CD8-positive, alpha-beta memory T cell (primary cell): ENCODE measurements around the gene ADPRHL1. TPM values are rescaled to one million over a fixed set of nuclear protein-coding genes. Genes with fewer than 3 reads are reported as not detected.

ENCODE experiments used
- CTCF ChIA-PET: fragments of 350-600 bp; sonication (Branson Sonifier 250); formaldehyde crosslinking; loops from one replicate; lab custom pipeline; 2021; ENCODE audit warnings: antibody characterized with exemption; lab: Charles Lee
- POLR2A ChIA-PET: fragments of 350-600 bp; sonication (Branson Sonifier 250); formaldehyde crosslinking; loops from one replicate; lab custom pipeline; 2021; ENCODE audit warnings: antibody characterized with exemption; lab: Charles Lee
- DNase-seq, 5 donors: peaks; one replicate each; pipeline versions ENCODE4 v3.0.0 to v3.0.0-alpha.2; 2020 to 2022; ENCODE audit warnings: mixed read lengths in 1 of 5
- H3K27ac ChIP-seq: one replicate; pipeline ENCODE4 v1.7.0; 2013; ENCODE audit warnings: low read depth, mild to moderate bottlenecking, low read length, moderate library complexity
- H3K27me3 ChIP-seq: 2 replicates; pipeline ENCODE4 v1.7.0; 2013; ENCODE audit warnings: low read length, mild to moderate bottlenecking; ENCODE audit not compliant: insufficient read depth, poor library complexity, severe bottlenecking
- H3K36me3 ChIP-seq: 2 replicates; pipeline ENCODE4 v1.7.0; 2013; ENCODE audit warnings: mild to moderate bottlenecking, low read length, moderate library complexity; ENCODE audit not compliant: insufficient read depth
- H3K4me1 ChIP-seq: 2 replicates; pipeline ENCODE4 v1.7.0; 2013; ENCODE audit warnings: mild to moderate bottlenecking, low read length, moderate library complexity; ENCODE audit not compliant: insufficient read depth
- H3K4me3 ChIP-seq: 2 replicates; pipeline ENCODE4 v1.7.0; 2013; ENCODE audit warnings: mild to moderate bottlenecking, low read length
- H3K9me3 ChIP-seq: 2 replicates; pipeline ENCODE4 v1.7.0; 2013; ENCODE audit warnings: mild to moderate bottlenecking, low read length
- H3K27ac Mint-ChIP-seq, 8 donors: one replicate each; pipeline ENCODE4 v1.8.0; 2020 to 2021; ENCODE audit warnings: mixed read lengths in 8 of 8, mild to moderate bottlenecking in 6 of 8, inconsistent platforms in 3 of 8, moderate library complexity in 3 of 8
- H3K27me3 Mint-ChIP-seq, 2 donors: one replicate each; pipeline ENCODE4 v1.8.0; 2020 to 2021; ENCODE audit warnings: mixed read lengths in 2 of 2, mild to moderate bottlenecking in 1 of 2, moderate library complexity in 1 of 2
- H3K36me3 Mint-ChIP-seq, 3 donors: one replicate each; pipeline ENCODE4 v1.8.0; 2020 to 2021; ENCODE audit warnings: mixed read lengths in 3 of 3, inconsistent platforms in 1 of 3, mild to moderate bottlenecking in 1 of 3
- H3K4me1 Mint-ChIP-seq, 3 donors: one replicate each; pipeline ENCODE4 v1.8.0; 2020 to 2021; ENCODE audit warnings: mixed read lengths in 3 of 3, inconsistent platforms in 1 of 3, mild to moderate bottlenecking in 1 of 3
- H3K4me3 Mint-ChIP-seq, 7 donors: one replicate each; pipeline ENCODE4 v1.8.0; 2020 to 2021; ENCODE audit warnings: mixed read lengths in 7 of 7, mild to moderate bottlenecking in 6 of 7, moderate library complexity in 4 of 7, inconsistent platforms in 2 of 7
- H3K9me3 Mint-ChIP-seq, 5 donors: one replicate each; pipeline ENCODE4 v1.8.0; 2020 to 2022; ENCODE audit warnings: mixed read lengths in 5 of 5, mild to moderate bottlenecking in 3 of 5, moderate library complexity in 2 of 5, inconsistent platforms in 1 of 5
- polyA plus RNA-seq: library from polyadenylated mRNA; unstranded; fragments of 300-500 nt; fragmentation: Illumina TruSeq; gene quantifications from one replicate; pipeline ENCODE4 v1.2.3, GENCODE V29; 2021
- total RNA-seq, 2 experiments: library from RNA; stranded (reverse); gene quantifications; one replicate each; pipeline ENCODE4 v1.2.3, GENCODE V29; 2021

ADPRHL1 gene
- total and polyA plus RNA-seq, 3 experiments from 2014 or later: 0.56 to 0.85 (median 0.84) TPM

GRCh38 chr13:113413178-113413897, 40.0 kb downstream of the ADPRHL1 start:
- Mint-ChIP-seq H3K4me3 (no peak overlapping the region), H3K27ac (peak overlapping the region in 1 of 8 donors; percentile 83), H3K36me3 (no peaks in the 10 kb centered on the region), H3K27me3 (peaks cover 4 to 6% of the 10 kb centered on the region in 2 donors), H3K4me1 (no peaks in the 10 kb centered on the region), H3K9me3 (no peaks in the 10 kb centered on the region)
- no peak overlapping the region for H3K4me3 ChIP-seq
- H3K4me1 ChIP-seq: no peaks in the 10 kb centered on the region
- no peaks in the 10 kb centered on the region for H3K27me3 ChIP-seq
- H3K9me3 ChIP-seq: no peaks in the 10 kb centered on the region
- no peak for DNase-seq
- H3K27ac ChIP-seq: no peak overlapping the region
- no peaks in the 10 kb centered on the region for H3K36me3 ChIP-seq
- POLR2A ChIA-PET: no interaction called here
- CTCF ChIA-PET: no interaction called here

- DNase-seq: no peak
- no peaks in the 10 kb centered on the region for H3K9me3 Mint-ChIP-seq
- Histone ChIP-seq H3K9me3 (no peaks in the 10 kb centered on the region), H3K27me3 (no peaks in the 10 kb centered on the region), H3K4me1 (no peaks in the 10 kb centered on the region), H3K4me3 (no peak overlapping the region), H3K36me3 (no peaks in the 10 kb centered on the region), H3K27ac (no peak overlapping the region)
- ChIA-PET CTCF (no interaction called here), POLR2A (no interaction called here)
- no peaks in the 10 kb centered on the region for H3K36me3 Mint-ChIP-seq
- H3K27ac Mint-ChIP-seq: no peak overlapping the region
- H3K4me3 Mint-ChIP-seq: no peak overlapping the region
- no peaks in the 10 kb centered on the region for H3K4me1 Mint-ChIP-seq
- peaks cover 7 to 9% of the 10 kb centered on the region in 2 donors for H3K27me3 Mint-ChIP-seq
Observed at GRCh38 chr13:113412440-113412839, 40.8 kb downstream of the ADPRHL1 start.

- Mint-ChIP-seq H3K27ac (no peak overlapping the region), H3K4me1 (no peaks in the 10 kb centered on the region)
- CTCF ChIA-PET: no interaction called here
Observed at GRCh38 chr13:113411216-113412023, 41.9 kb downstream of the ADPRHL1 start.

GRCh38 chr13:113410472-113411201, 42.7 kb downstream of the ADPRHL1 start:
- CTCF ChIA-PET: no interaction called here
- no peak overlapping the region for H3K27ac Mint-ChIP-seq
- H3K4me1 ChIP-seq: no peaks in the 10 kb centered on the region
- H3K9me3 ChIP-seq: no peaks in the 10 kb centered on the region
- H3K27me3 Mint-ChIP-seq: peaks cover 4 to 7% of the 10 kb centered on the region in 2 donors
- H3K4me3 Mint-ChIP-seq: no peak overlapping the region
- no peaks in the 10 kb centered on the region for H3K27me3 ChIP-seq
- H3K36me3 ChIP-seq: no peaks in the 10 kb centered on the region
- no peak for DNase-seq
- no peak overlapping the region for H3K27ac ChIP-seq
- no peaks in the 10 kb centered on the region for H3K4me1 Mint-ChIP-seq
- no peaks in the 10 kb centered on the region for H3K36me3 Mint-ChIP-seq
- H3K9me3 Mint-ChIP-seq: no peaks in the 10 kb centered on the region
- POLR2A ChIA-PET: no interaction called here
- H3K4me3 ChIP-seq: no peak overlapping the region

More at GRCh38 chr13:113411216-113412023, 41.9 kb downstream of the ADPRHL1 start:
- Histone ChIP-seq H3K27ac (no peak overlapping the region), H3K27me3 (no peaks in the 10 kb centered on the region), H3K4me3 (no peak overlapping the region), H3K36me3 (no peaks in the 10 kb centered on the region), H3K4me1 (no peaks in the 10 kb centered on the region), H3K9me3 (no peaks in the 10 kb centered on the region)
- DNase-seq: no peak
- H3K9me3 Mint-ChIP-seq: no peaks in the 10 kb centered on the region
- H3K36me3 Mint-ChIP-seq: no peaks in the 10 kb centered on the region
- H3K4me3 Mint-ChIP-seq: no peak overlapping the region
- H3K27me3 Mint-ChIP-seq: peaks cover 4 to 7% of the 10 kb centered on the region in 2 donors
- POLR2A ChIA-PET: no interaction called here

- CTCF ChIA-PET: no interaction called here
- Mint-ChIP-seq H3K9me3 (no peaks in the 10 kb centered on the region), H3K4me3 (no peak overlapping the region), H3K27ac (no peak overlapping the region), H3K36me3 (no peaks in the 10 kb centered on the region), H3K27me3 (peaks cover 7 to 9% of the 10 kb centered on the region in 2 donors), H3K4me1 (no peaks in the 10 kb centered on the region)
- no peaks in the 10 kb centered on the region for H3K4me1 ChIP-seq
- DNase-seq: no peak
- no peaks in the 10 kb centered on the region for H3K9me3 ChIP-seq
- no peak overlapping the region for H3K27ac ChIP-seq
- no peaks in the 10 kb centered on the region for H3K36me3 ChIP-seq
- no peak overlapping the region for H3K4me3 ChIP-seq
- no peaks in the 10 kb centered on the region for H3K27me3 ChIP-seq
- POLR2A ChIA-PET: no interaction called here
Observed at GRCh38 chr13:113408562-113408961, 44.7 kb downstream of the ADPRHL1 start.

GRCh38 chr13:113407531-113408393, 45.5 kb downstream of the ADPRHL1 start:
- no peak for DNase-seq
- Mint-ChIP-seq H3K36me3 (no peaks in the 10 kb centered on the region), H3K4me3 (no peak overlapping the region), H3K9me3 (no peaks in the 10 kb centered on the region), H3K4me1 (no peaks in the 10 kb centered on the region), H3K27me3 (peaks cover 7 to 9% of the 10 kb centered on the region in 2 donors), H3K27ac (peak overlapping the region in 1 of 8 donors; percentile 30)
- no peaks in the 10 kb centered on the region for H3K36me3 ChIP-seq
- ChIA-PET POLR2A (no interaction called here), CTCF (no interaction called here)
- H3K4me1 ChIP-seq: no peaks in the 10 kb centered on the region
- H3K27ac ChIP-seq: no peak overlapping the region
- H3K4me3 ChIP-seq: no peak overlapping the region
- no peaks in the 10 kb centered on the region for H3K27me3 ChIP-seq
- no peaks in the 10 kb centered on the region for H3K9me3 ChIP-seq

GRCh38 chr13:113407103-113407530, 46.2 kb downstream of the ADPRHL1 start:
- H3K27me3 Mint-ChIP-seq: peaks cover 9% of the 10 kb centered on the region in 2 donors
- H3K4me1 Mint-ChIP-seq: no peaks in the 10 kb centered on the region
- no peaks in the 10 kb centered on the region for H3K27me3 ChIP-seq
- no peak overlapping the region for H3K4me3 ChIP-seq
- H3K36me3 Mint-ChIP-seq: no peaks in the 10 kb centered on the region
- H3K9me3 Mint-ChIP-seq: no peaks in the 10 kb centered on the region
- H3K4me1 ChIP-seq: no peaks in the 10 kb centered on the region
- H3K9me3 ChIP-seq: no peaks in the 10 kb centered on the region
- no peak for DNase-seq
- POLR2A ChIA-PET: no interaction called here
- H3K4me3 Mint-ChIP-seq: no peak overlapping the region
- CTCF ChIA-PET: no interaction called here
- H3K27ac Mint-ChIP-seq: no peak overlapping the region
- H3K36me3 ChIP-seq: no peaks in the 10 kb centered on the region
- no peak overlapping the region for H3K27ac ChIP-seq
